GM23338 (cell line): ENCODE measurements around the gene EXOC6.

Experiments
- CREB1 ChIP-seq: fragments of 250-450 bp; sonication (Bioruptor Pico); IDR thresholded peaks from 2 replicates; pipeline ENCODE4 v1.5.0; 2020; ENCODE audit warnings: low read depth, mild to moderate bottlenecking, moderate library complexity
- EZH2 ChIP-seq: fragments of 200-600 bp; sonication (generic); IDR thresholded peaks from one replicate; pipeline ENCODE4 v1.8.0; 2017; ENCODE audit warnings: antibody characterized with exemption, mild to moderate bottlenecking, low read depth; ENCODE audit not compliant: unreplicated experiment
- EZH2phosphoT487 ChIP-seq: fragments of 200-600 bp; sonication (generic); IDR thresholded peaks from one replicate; pipeline ENCODE4 v1.8.1; 2018; ENCODE audit warnings: antibody characterized with exemption; ENCODE audit not compliant: unreplicated experiment
- JUNB ChIP-seq: IDR thresholded peaks from one replicate; pipeline ENCODE4 v1.6.1; 2016; ENCODE audit warnings: antibody characterized with exemption; ENCODE audit not compliant: unreplicated experiment
- POLR2AphosphoS5 ChIP-seq: IDR thresholded peaks from 2 replicates; pipeline ENCODE4 v1.6.1; 2016; ENCODE audit warnings: antibody characterized with exemption, low read depth
- REST ChIP-seq: IDR thresholded peaks from one replicate; pipeline ENCODE4 v1.6.1; 2018; ENCODE audit warnings: antibody characterized with exemption; ENCODE audit not compliant: unreplicated experiment
- TF ChIP-seq, protein P1 (sequence below), 2 experiments: fragments of 200-600 bp in 1 of 2; sonication (generic) in 1 of 2; conservative IDR thresholded peaks; 2 replicates each; pipeline versions ENCODE4 v1.5.1 to v1.6.1; 2016 to 2017; ENCODE audit warnings: antibody characterized with exemption in 2 of 2, low read depth in 2 of 2, mild to moderate bottlenecking in 2 of 2, moderate library complexity in 1 of 2
- TF ChIP-seq, protein P2 (sequence below): IDR thresholded peaks from 2 replicates; pipeline ENCODE4 v1.6.1; 2016; ENCODE audit warnings: antibody characterized with exemption

- TF ChIP-seq, protein P1, sequence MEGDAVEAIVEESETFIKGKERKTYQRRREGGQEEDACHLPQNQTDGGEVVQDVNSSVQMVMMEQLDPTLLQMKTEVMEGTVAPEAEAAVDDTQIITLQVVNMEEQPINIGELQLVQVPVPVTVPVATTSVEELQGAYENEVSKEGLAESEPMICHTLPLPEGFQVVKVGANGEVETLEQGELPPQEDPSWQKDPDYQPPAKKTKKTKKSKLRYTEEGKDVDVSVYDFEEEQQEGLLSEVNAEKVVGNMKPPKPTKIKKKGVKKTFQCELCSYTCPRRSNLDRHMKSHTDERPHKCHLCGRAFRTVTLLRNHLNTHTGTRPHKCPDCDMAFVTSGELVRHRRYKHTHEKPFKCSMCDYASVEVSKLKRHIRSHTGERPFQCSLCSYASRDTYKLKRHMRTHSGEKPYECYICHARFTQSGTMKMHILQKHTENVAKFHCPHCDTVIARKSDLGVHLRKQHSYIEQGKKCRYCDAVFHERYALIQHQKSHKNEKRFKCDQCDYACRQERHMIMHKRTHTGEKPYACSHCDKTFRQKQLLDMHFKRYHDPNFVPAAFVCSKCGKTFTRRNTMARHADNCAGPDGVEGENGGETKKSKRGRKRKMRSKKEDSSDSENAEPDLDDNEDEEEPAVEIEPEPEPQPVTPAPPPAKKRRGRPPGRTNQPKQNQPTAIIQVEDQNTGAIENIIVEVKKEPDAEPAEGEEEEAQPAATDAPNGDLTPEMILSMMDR (conservative IDR thresholded peaks at IDR 0.05; ENCODE audit: low read depth in 2 of 2) = no peak
- TF ChIP-seq EZH2phosphoT487 (no peak), POLR2AphosphoS5 (no peak), EZH2 (no peak), REST (no peak), JUNB (no peak), CREB1 (CRISPR knock-in tag) (no peak)
- TF ChIP-seq, protein P2, sequence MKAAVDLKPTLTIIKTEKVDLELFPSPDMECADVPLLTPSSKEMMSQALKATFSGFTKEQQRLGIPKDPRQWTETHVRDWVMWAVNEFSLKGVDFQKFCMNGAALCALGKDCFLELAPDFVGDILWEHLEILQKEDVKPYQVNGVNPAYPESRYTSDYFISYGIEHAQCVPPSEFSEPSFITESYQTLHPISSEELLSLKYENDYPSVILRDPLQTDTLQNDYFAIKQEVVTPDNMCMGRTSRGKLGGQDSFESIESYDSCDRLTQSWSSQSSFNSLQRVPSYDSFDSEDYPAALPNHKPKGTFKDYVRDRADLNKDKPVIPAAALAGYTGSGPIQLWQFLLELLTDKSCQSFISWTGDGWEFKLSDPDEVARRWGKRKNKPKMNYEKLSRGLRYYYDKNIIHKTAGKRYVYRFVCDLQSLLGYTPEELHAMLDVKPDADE = no peak
Measured at GRCh38 chr10:92855560-92855959, 7.2 kb downstream of the EXOC6 start.
